HL-60 (cell line): ENCODE data around the gene TAF15.

Source experiments
- DNase-seq, 2 experiments: peaks; one replicate each; pipeline ENCODE4 v3.0.0-alpha.2; 2010 to 2020; ENCODE audit warnings: low read depth in 1 of 2, low spot score in 1 of 2
- H3K27ac ChIP-seq: fragments of 250-450 bp; sonication (Bioruptor Pico); replicated peaks from 2 replicates; pipeline ENCODE4 v1.5.1; 2020; ENCODE audit warnings: mild to moderate bottlenecking, moderate library complexity
- H3K27me3 ChIP-seq: fragments of 250-450 bp; sonication (Bioruptor Pico); 2 replicates; pipeline ENCODE4 v1.5.1; 2021; ENCODE audit warnings: mild to moderate bottlenecking, moderate library complexity; ENCODE audit not compliant: insufficient read depth, poor library complexity, severe bottlenecking
- H3K4me3 ChIP-seq: replicated peaks from 2 replicates; pipeline ENCODE4 v1.5.1; 2011; ENCODE audit warnings: mild to moderate bottlenecking, control low read depth, low read length; ENCODE audit not compliant: insufficient read depth
- GABPA ChIP-seq: IDR thresholded peaks from 2 replicates; pipeline ENCODE4 v1.6.1; 2012; ENCODE audit warnings: low read depth
- POLR2AphosphoS5 ChIP-seq: IDR thresholded peaks from 2 replicates; pipeline ENCODE4 v1.6.1; 2012; ENCODE audit warnings: low read depth
- SPI1 ChIP-seq: IDR thresholded peaks from 2 replicates; pipeline ENCODE4 v1.6.1; 2012; ENCODE audit warnings: low read depth, mild to moderate bottlenecking, borderline replicate concordance
- TF ChIP-seq, protein P1 (sequence below): IDR thresholded peaks from one replicate; pipeline ENCODE4 v1.5.1; 2011; ENCODE audit warnings: low read length, control low read depth, inconsistent platforms; ENCODE audit not compliant: insufficient read depth
- TF ChIP-seq, protein P2 (sequence below): IDR thresholded peaks from 2 replicates; pipeline ENCODE4 v1.6.1; 2012; ENCODE audit warnings: low read depth; ENCODE audit not compliant: insufficient replicate concordance

The TAF15 gene

DNA sequence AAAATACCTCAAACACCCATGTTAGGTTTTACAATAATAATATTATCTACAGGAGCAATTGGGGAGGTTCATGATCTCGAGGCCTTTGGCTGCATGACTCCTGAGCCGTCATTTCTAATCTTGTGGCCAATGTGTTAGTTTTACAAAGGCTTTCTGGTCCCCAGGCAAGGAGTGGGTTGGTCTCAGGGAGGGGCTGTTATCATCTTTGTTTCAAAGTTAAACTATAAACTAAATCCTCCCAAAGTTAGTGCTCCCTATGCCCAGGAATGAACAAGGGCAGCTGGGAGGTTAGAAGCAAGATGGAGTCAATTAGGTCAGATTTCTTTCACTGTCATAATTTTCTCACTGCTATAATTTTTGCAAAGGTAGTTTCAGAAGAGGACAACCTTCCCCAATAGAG lies 80.0 kb downstream of the TAF15 start:
- no peaks in the 10 kb centered on the region for H3K27me3 ChIP-seq
- no peak overlapping the region for H3K4me3 ChIP-seq
- no peak overlapping the region for H3K27ac ChIP-seq
- TF ChIP-seq, protein P1, sequence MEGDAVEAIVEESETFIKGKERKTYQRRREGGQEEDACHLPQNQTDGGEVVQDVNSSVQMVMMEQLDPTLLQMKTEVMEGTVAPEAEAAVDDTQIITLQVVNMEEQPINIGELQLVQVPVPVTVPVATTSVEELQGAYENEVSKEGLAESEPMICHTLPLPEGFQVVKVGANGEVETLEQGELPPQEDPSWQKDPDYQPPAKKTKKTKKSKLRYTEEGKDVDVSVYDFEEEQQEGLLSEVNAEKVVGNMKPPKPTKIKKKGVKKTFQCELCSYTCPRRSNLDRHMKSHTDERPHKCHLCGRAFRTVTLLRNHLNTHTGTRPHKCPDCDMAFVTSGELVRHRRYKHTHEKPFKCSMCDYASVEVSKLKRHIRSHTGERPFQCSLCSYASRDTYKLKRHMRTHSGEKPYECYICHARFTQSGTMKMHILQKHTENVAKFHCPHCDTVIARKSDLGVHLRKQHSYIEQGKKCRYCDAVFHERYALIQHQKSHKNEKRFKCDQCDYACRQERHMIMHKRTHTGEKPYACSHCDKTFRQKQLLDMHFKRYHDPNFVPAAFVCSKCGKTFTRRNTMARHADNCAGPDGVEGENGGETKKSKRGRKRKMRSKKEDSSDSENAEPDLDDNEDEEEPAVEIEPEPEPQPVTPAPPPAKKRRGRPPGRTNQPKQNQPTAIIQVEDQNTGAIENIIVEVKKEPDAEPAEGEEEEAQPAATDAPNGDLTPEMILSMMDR: no peak
- TF ChIP-seq SPI1: no peak
- no peak for TF ChIP-seq POLR2AphosphoS5
- DNase-seq: no peak

DNA sequence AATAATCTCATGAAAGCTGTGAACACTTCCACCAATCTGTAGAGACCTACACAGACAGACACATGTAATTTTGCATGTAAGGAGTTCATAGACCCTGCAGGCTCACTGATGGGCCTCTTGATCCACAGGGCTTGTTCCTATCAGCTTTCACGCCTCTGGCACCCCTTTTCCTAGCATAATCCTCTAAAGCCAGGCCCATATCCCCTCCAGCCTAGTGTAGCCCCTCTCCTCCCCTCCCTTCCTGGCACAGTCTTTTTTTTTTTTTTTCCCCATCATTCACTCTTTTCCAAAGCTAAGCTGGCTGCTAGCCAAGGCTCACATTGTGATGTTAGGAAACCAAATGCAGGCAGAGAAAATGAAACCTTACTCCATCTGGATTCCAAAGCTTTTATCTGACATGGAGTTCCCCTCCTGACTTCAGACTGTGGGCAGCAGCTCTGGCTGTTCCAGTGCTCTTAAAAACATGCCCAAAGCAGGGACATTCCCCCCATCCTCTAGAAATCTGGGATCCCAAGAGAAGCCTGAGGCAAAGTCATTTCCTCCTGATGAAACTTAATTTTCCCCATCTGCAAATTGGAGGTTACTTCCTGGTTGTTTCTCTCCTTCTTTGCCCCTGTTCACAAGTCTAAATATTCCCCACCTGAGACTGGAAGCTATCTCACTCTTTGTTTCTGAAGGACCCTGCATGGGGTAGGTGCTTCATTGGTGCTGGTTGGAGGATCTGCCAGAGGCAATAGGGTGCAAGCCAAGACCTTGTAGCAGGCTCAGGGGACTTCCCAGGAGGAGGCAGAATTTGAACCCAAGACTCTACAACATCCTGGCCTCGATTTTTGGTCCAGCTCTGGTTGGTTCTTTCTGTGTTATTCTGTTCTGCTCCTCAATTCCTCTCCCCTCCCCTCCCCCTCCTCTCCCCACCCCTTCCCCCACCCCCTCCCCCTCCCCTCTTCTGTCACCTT lies 80.8 kb downstream of the TAF15 start:
- Histone ChIP-seq H3K27ac (no peak overlapping the region), H3K4me3 (no peak overlapping the region), H3K27me3 (no peaks in the 10 kb centered on the region)
- TF ChIP-seq GABPA (no peak), SPI1 (no peak), POLR2AphosphoS5 (no peak)
- TF ChIP-seq, protein P1: no peak
- TF ChIP-seq, protein P2, sequence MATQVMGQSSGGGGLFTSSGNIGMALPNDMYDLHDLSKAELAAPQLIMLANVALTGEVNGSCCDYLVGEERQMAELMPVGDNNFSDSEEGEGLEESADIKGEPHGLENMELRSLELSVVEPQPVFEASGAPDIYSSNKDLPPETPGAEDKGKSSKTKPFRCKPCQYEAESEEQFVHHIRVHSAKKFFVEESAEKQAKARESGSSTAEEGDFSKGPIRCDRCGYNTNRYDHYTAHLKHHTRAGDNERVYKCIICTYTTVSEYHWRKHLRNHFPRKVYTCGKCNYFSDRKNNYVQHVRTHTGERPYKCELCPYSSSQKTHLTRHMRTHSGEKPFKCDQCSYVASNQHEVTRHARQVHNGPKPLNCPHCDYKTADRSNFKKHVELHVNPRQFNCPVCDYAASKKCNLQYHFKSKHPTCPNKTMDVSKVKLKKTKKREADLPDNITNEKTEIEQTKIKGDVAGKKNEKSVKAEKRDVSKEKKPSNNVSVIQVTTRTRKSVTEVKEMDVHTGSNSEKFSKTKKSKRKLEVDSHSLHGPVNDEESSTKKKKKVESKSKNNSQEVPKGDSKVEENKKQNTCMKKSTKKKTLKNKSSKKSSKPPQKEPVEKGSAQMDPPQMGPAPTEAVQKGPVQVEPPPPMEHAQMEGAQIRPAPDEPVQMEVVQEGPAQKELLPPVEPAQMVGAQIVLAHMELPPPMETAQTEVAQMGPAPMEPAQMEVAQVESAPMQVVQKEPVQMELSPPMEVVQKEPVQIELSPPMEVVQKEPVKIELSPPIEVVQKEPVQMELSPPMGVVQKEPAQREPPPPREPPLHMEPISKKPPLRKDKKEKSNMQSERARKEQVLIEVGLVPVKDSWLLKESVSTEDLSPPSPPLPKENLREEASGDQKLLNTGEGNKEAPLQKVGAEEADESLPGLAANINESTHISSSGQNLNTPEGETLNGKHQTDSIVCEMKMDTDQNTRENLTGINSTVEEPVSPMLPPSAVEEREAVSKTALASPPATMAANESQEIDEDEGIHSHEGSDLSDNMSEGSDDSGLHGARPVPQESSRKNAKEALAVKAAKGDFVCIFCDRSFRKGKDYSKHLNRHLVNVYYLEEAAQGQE: no peak
- DNase-seq: no peak

DNA sequence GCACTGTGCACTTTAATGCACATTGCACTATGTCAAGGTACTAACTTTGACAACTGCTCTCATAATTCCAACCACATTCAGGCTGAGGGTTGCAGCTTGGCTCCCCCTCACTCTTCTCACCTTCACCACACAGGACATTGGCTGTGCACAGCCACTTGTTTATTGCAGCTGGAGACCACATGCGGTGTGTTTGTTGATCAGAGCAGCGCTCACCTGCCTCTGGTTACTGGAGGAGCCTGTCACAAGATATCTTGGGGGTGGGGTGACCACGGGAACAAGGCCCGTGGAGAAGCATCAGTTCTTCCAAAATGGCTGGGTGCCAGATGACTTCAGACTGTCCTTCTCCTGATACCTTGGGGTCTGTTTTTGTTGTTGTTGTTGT lies 81.5 kb downstream of the TAF15 start:
- TF ChIP-seq, protein P1: no peak
- TF ChIP-seq SPI1 (no peak), POLR2AphosphoS5 (no peak), GABPA (no peak)
- TF ChIP-seq, protein P2: no peak
- no peak for DNase-seq
- Histone ChIP-seq H3K27ac (no peak overlapping the region), H3K27me3 (no peaks in the 10 kb centered on the region), H3K4me3 (no peak overlapping the region)

DNA sequence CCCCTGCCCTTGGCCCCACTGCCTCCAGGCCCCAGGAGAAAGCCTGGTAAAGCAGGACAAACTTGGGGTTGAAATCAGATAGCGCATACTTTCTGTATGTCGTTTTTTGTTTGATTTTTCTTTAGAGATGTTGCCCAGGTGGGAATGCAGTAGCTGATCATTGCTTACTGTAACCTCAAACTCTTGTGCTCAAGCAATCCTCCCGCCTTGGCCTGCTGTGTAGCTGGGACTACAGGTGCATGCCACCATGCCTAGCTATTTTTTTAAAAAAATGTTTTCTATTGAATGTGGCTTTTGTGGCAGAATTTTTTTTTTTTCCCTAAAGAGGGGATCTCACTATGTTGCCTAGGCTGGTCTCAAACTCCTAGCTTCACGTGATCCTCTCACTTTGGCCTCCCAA lies 82.0 kb downstream of the TAF15 start:
- Histone ChIP-seq H3K4me3 (no peak overlapping the region), H3K27ac (no peak overlapping the region), H3K27me3 (no peaks in the 10 kb centered on the region)
- DNase-seq: no peak
- TF ChIP-seq POLR2AphosphoS5 (no peak), SPI1 (no peak), GABPA (no peak)
- TF ChIP-seq, protein P1: no peak
- TF ChIP-seq, protein P2: no peak
